ENCODE measurements around the gene TTLL10. TPM values are rescaled to one million over a fixed set of nuclear protein-coding genes. Genes with fewer than 3 reads are reported as not detected.
"Not testable (repeated sequence)": the region's sequence is repeated elsewhere in the genome, so short reads cannot be mapped to it uniquely, and the experiment has no call there.

The TTLL10 gene
- total RNA-seq, 1 donor from 2014 or later, result not detected

DNA sequence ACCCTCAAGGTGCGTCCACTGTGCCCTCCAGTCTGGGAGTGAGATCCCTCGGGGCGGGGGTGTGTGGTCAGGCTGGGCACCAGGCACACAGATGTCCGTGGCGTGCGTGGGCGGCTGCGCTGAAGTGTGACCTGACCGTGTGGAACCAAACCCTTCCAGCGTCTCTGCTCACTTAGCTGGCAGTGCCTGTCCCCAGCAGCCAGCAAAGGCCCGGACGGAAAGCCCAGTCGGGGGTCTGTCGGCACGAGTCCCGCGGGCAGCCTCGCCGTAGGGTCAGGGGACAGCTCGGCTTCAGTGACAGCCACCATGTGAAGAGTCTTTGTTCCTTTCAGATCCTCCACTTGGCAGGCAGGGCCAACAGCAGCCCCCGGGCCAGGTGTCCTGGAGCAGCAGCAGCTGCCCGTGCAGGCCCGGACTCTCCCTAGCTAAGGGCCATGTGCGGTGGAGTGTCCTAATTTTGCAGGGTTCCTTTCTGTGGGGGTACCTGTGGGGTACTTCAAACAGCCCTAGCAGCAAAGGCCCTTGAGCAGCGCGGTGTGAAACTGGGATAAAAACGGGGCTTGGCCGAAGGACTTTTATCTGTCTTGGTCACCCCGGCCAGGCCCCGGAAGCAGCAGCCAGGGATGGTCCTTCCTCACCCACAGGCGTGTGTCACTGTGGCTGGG, 11.6 kb downstream of the TTLL10 start:
- H3K4me1 ChIP-seq, result no peaks in the 10 kb centered on the region
- TF ChIP-seq, protein P1, sequence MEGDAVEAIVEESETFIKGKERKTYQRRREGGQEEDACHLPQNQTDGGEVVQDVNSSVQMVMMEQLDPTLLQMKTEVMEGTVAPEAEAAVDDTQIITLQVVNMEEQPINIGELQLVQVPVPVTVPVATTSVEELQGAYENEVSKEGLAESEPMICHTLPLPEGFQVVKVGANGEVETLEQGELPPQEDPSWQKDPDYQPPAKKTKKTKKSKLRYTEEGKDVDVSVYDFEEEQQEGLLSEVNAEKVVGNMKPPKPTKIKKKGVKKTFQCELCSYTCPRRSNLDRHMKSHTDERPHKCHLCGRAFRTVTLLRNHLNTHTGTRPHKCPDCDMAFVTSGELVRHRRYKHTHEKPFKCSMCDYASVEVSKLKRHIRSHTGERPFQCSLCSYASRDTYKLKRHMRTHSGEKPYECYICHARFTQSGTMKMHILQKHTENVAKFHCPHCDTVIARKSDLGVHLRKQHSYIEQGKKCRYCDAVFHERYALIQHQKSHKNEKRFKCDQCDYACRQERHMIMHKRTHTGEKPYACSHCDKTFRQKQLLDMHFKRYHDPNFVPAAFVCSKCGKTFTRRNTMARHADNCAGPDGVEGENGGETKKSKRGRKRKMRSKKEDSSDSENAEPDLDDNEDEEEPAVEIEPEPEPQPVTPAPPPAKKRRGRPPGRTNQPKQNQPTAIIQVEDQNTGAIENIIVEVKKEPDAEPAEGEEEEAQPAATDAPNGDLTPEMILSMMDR (IDR thresholded peaks at IDR 0.05), result no peak
- no peaks in the 10 kb centered on the region for H3K9me3 ChIP-seq
- no peak for ATAC-seq
- peaks cover 3% of the 10 kb centered on the region for H3K27me3 ChIP-seq
- no peak overlapping the region for H3K27ac ChIP-seq
- H3K36me3 ChIP-seq, result no peaks in the 10 kb centered on the region
- no peak for DNase-seq
- intact Hi-C loops (cut with DNase I), result no loop called here
- H3K4me3 ChIP-seq, result no peak overlapping the region

DNA sequence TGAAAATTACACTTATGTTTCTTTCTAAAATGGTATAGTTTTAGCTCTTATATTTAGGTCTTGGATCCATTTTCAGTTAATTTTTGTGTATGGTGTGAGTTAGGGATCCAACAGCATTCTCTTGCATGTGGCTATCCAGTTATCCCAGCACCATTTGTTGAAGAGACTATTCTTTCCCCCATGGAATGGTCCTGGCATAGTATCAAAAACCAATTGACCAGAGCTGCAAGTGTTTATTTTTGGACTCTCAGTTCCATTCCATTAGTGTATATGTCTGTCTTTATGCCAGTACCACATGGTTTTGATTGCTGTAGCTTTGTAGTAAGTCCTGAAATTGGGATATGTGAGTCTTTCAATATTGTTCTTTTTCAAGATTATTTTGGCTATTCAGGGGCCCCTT, 14.3 kb downstream of the TTLL10 start:
- H3K27ac ChIP-seq, result no peak overlapping the region
- H3K9me3 ChIP-seq, result no peaks in the 10 kb centered on the region
- no peaks in the 10 kb centered on the region for H3K27me3 ChIP-seq
- no peak for DNase-seq
- no peak overlapping the region for H3K4me3 ChIP-seq
- TF ChIP-seq, protein P1 (IDR thresholded peaks at IDR 0.05), result no peak
- H3K4me1 ChIP-seq, result no peaks in the 10 kb centered on the region
- no peak for ATAC-seq
- H3K36me3 ChIP-seq, result no peaks in the 10 kb centered on the region
- intact Hi-C loops (cut with DNase I), result no loop called here

DNA sequence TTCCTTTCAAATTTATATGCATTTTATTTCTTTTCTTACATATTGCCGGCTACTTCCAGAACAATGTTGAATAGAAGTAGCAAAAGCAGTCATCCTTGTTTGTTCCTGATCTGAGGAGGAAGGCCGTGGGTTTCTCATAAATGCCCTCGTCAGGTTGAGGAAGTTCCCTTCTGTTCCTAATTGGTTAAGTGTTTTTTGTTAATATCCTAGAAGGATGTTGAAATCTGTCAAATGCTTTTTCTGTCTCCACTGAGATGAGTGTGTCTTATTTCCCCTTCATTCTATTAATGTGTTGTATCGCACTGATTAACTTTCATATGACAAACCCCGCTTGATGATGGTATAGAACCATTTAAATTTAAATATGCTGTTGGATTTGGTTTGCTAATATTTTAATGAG, 15.4 kb downstream of the TTLL10 start:
- H3K4me1 ChIP-seq, result no peaks in the 10 kb centered on the region
- no peak for DNase-seq
- intact Hi-C loops (cut with DNase I), result no loop called here
- TF ChIP-seq, protein P1 (IDR thresholded peaks at IDR 0.05), result no peak
- H3K9me3 ChIP-seq, result no peaks in the 10 kb centered on the region
- no peak overlapping the region for H3K4me3 ChIP-seq
- peak; percentile 57 for ATAC-seq
- H3K36me3 ChIP-seq, result no peaks in the 10 kb centered on the region
- H3K27ac ChIP-seq, result no peak overlapping the region
- H3K27me3 ChIP-seq, result no peaks in the 10 kb centered on the region

DNA sequence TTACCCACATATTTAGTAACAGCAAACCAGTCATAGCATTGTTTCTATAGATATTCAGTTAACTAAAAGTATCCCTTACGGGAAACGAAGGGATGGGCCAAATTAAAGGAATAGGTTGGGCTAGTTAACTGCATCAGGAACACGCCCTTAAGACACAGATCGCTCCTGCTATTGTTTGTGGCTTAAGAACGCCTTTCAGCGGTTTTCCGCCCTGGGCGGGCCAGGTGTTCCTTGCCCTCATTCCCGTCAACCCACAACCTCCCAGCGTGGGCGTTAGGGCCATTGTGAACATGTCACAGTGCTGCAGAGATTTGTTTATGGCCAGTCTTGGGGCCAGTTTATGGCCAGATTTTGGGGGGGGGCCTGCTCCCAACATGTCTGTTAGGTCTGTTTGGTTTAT, 18.1 kb downstream of the TTLL10 start:
- DNase-seq (no peak), ATAC-seq (no peak)

GRCh38 chr1:1194723-1195122, 21.0 kb downstream of the TTLL10 start:
- H3K4me3 ChIP-seq, result no peak overlapping the region
- H3K27me3 ChIP-seq, result no peaks in the 10 kb centered on the region
- H3K9me3 ChIP-seq, result no peaks in the 10 kb centered on the region
- DNase-seq (no peak), ATAC-seq (no peak)
- intact Hi-C loops (cut with DNase I), result no loop called here
- H3K36me3 ChIP-seq, result no peaks in the 10 kb centered on the region
- TF ChIP-seq, protein P1 (IDR thresholded peaks at IDR 0.05), result no peak
- H3K4me1 ChIP-seq, result no peaks in the 10 kb centered on the region
- H3K27ac ChIP-seq, result no peak overlapping the region

More for the DNA sequence above, 18.1 kb downstream of the TTLL10 start:
- Histone ChIP-seq H3K9me3 (no peaks in the 10 kb centered on the region), H3K4me1 (no peaks in the 10 kb centered on the region), H3K27ac (no peak overlapping the region), H3K27me3 (no peaks in the 10 kb centered on the region), H3K36me3 (no peaks in the 10 kb centered on the region), H3K4me3 (no peak overlapping the region)
- TF ChIP-seq, protein P1 (IDR thresholded peaks at IDR 0.05), result no peak
- intact Hi-C loops (cut with DNase I), result no loop called here

DNA sequence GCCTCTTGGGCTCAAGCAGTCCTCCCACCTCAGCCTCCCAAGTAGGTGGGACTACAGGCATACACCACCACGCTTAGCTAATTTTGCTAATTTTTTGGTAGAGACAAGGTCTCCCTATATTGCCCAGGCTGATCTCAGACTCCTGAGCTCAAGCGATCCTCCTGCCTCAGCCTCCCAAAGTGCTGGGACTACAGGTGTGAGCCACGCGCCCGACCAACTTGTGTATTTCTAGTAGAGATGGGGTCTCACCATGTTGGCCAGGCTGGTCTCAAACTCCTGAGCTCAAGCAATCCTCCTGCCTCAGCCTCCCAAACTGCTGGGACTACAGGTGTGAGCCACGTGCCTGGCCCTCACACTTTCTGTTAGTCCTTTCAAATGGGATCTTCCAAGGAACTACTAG, 22.0 kb downstream of the TTLL10 start:
- intact Hi-C loops (cut with DNase I); H3K27ac ChIP-seq; H3K9me3 ChIP-seq; H3K4me3 ChIP-seq; H3K36me3 ChIP-seq; H3K27me3 ChIP-seq; ATAC-seq; H3K4me1 ChIP-seq; DNase-seq: not testable (repeated sequence)
